ENCODE data around the gene RALGAPA2.

RALGAPA2 gene

DNA sequence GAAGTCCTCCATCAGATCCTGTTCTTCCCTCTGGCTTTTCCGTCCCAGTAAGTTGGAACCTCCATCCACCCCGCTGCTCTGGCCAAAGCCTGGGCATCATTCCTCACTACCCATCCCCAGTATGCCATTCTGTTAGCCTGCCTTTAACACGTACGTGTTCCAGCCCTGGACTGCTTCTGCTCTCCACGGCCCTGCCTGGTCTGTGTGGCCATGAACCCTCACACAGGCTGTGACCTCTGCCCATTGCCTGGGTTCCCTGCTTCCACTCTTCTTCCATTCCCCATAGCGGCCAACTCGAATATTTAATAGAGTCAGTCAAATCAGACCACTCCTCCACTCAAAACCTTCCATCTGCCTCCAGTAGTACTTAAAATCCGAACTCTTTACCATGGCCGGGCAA lies 29.4 kb downstream of the RALGAPA2 start:
- DNase-seq: no peak

DNA sequence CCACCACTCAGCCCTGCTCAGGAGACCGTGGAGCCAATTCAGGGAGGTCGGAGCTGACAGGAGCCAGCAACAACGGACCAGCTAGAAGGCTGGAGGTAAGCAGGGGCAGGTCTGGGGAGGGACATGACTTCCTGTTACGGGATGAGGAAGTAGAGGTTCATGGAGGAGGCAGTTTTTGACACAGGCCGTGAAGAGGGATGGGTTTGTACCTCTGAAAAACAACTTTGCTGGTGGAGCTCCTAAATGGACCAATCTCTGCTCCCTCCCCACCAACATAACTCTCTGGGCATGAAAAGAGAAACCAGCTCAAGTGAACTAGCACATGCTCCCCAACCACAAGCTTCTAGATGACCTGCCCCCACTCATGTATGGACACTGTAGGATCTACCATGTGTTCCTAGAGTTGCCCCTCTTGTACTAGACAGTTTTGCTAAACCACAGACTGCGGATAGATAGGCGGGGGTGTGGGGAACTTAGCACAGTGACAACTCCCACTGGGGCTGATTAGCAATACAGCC lies 31.4 kb downstream of the RALGAPA2 start:
- DNase-seq: no peak

DNA sequence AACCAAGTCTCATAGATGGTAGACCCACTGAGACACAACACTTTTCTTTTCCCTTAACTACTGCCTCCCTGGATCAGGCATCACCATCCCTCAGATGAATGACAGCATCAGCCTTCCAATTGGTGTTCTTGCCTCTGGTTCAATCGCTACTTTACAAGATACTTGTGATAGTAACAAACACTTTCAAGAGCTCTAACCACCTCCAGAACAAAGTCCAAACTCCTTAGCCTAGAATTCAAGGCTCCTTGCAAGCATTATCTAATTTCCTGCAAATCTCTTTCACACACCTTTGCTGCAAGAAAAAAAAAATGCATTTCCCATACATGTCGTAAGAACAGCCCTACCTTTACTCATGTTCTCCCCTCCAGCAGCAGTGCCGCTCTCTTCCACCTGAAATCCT lies 33.1 kb downstream of the RALGAPA2 start:
- DNase-seq: no peak

DNA sequence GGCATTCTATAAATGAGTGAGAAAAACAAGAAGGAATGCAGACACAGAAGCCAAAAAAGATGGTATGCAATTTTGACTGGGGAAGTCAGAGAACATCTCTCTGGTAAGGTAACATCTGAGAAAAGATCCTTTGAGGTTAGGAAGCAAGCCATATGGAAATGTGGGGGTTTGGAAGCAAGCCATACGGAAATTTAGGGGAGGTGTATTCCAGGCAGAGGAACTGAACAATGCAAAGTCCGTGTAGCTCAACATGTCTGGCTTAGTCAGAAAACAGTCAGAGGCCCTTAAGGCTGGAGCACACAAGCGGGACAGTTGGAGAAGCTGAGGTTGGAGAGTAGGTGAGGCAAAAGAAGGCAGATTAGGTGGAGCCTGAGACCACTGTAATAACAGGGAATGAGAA lies 35.3 kb downstream of the RALGAPA2 start:
- DNase-seq: no peak

DNA sequence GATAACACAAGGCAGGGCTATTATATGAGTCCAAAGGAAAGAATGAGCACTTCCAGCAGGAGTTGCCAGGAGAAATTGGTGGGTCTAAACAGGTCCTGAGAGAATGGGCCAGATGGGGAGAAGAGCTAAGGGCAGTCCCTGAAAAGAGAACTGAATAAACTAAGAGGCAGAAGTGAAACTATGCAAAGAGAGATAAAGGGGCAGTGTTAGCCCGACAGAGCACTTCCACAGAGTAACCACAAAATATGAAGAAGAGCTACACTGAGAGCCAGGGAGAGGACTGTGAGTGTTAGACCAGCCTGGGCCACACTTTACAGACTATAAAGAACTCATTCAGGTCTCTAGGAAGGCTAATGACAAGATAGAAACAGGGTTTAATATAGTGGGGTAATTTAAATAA lies 43.8 kb downstream of the RALGAPA2 start:
- no peak for DNase-seq

DNA sequence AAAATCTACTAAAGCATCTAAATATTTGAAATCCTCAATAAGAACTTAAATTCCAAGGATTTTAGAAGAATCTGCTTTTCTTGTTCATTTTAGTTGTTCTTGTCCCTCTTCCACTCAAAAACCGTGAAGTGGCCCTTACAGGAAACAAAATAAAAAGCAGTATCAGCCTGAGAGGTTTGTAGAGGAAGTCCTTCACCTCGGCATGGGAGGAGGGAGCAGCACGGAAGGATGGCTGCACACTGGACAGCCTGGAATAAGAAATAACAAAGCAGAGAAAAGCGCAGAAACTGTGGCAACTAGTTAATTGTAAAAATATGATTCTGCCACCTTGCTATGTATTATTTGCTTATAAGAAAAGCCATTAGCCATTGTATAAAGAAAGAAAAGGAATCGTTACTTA lies 46.1 kb downstream of the RALGAPA2 start:
- DNase-seq: no peak

DNA sequence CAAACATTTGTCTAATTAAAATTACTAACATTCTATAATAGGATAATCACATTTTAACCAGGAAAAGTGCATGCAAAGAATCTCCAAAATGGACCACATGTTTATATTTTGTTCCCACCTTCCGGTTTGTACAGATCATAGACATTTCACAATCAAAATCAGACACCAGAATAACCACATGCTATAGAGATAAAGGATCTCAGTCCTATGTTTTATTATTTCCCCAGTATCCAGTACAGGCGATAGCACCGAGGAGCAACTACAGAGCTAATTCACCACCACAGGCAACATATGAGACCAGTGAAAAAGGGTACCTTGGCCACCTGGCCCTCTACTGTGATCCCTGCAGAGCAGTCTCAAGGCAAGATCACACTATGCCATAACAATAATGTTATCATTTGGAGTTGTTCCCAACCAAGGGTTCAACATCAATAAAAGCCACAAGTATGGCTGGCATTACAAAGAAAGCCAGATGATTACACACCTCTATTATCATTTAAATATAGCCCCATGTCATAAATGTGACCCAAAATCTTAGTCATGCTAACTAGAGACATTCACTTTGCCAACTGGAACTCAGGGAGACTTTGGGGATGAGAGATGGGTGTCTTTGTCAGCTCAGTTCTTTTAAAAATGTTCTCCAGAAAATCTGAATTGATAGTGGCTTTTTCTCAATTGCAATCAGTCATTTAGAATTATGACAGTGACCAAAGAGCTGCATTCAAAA lies 46.7 kb downstream of the RALGAPA2 start:
- no peak for DNase-seq

DNA sequence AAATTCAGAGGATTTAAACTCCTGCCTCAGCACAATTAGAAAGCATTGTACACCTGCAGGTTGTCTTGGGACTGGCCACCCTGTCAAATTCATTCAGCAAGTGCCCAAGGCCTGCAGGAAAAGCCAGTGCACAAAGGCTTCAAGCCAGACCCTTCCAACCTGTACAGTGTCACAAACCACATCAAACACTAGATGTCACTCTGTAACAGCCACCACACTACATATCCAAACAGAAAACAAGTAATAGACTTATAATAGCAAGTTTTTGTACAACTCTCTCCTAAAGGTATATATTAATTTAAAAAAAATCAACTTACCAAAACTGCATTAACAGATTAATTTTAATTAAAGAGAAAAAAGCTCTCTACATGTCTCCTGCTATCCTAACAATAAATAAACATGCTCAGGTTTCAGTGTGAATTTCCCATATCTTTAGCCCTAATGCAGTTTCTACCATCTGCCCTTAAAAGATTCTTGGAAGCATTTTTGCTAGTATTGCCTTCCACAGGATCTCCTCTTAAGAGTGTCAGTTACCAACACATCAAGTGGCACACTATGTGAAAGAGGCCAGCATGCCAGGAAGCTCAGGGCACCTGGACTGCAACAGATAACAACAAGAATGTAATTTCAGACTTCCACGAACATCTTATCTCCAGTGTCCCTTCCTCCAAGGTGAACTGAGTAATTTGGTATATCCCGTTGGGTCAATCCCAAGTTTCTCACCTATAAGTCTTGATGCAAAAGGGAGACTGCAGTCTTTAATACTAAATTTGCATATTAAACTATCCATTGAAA lies 47.5 kb downstream of the RALGAPA2 start:
- peak in 2 of 6 experiments; percentile 5 to 6 for DNase-seq

DNA sequence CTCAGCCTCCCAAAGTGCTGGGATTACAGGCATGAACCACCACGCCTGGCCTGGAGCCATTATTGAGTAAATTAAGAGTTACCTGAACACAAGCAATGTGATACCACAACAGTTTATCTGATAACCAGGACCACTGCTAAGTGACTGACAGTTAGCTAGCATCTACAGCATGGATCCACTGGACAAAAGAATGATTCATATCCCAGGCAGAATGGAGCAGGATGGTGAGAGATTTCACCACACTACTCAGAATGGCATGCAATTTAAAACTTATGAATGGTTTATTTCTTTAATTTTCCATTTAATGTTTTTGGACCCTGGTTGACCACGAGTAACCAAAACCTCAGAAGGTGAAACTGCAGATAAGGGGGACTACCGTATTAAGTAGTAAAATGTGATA lies 48.6 kb downstream of the RALGAPA2 start:
- no peak for DNase-seq

DNA sequence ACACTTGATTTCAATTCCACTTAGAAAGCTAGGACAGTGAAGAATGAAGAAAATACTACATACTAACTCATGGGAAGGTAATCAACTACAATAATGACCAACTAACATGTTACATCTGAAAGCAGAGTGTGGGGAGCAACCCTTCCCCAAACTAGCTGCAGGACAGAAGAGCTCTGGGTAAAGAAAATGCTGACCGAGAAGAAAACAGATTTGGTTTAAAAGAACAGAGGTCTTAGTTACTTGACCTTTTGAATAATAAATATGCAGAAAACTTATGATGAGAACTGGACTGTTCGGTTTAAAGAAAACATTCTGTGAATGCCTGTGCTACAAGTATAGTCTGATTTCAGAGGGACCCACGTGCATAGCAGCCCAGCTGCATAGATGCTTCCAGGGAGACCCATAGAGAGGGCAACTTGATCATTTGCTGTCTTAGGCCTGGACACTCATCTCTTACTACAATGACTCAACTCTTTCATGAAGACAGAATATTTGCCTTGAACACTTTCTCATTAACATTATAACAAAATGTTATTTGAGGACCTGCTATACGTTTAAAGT lies 53.5 kb downstream of the RALGAPA2 start:
- DNase-seq: no peak

DNA sequence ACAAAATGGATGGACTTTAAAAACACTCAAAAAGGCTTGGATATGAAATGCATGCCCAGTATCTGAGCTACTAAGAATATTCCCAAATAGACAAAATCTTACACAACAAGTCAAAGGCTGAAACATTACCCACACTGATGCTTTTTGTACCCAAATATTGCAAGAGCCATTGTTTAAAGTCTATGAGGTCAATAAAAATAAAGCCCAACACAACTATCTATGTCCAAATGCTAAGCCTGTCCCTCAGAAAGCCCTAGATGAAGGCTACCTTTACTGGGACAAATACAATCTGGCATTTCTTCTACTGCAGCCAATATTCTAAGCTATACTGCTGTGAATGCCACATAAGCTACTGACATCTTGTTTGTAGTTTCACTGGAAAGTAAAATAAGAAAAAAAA lies 54.3 kb downstream of the RALGAPA2 start:
- DNase-seq: no peak

DNA sequence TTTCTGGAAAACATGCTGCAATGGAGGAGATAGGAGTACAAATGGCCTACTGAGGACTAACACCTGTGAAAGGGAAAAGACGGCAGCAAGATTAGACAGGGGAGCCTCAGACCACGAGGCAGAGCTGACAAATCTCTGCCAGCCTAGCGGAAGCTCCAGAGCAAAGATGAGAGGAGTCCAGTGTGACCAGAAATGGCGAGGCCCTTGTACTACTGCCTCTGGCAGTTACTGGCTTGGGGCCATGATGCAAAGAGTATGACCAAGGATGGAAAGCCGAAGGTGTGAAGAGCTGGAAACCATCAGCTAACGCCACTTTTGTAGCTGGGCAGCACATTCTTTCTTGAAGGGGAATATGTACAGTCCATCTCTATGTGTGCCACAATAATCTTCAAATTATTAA lies 55.4 kb downstream of the RALGAPA2 start:
- no peak for DNase-seq

DNA sequence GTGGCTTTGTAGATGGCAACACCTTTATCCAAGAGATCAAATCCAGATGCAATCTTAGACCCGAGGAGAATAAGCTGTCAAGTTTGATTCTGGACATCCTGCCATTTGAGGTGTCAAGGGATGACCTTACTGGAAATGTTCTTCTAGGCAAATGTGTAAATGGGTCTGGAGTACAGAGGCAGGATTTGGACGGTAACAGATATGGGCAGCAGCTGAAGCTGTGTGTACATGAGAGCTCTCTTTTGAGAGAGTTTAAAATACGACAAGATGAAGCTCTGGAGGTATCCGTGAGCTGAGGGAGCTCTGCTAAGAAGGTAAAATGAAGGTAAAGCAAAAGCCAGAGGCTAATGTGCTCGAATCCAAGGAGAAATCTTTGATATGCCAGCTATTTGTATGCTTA lies 56.6 kb downstream of the RALGAPA2 start:
- DNase-seq: no peak

DNA sequence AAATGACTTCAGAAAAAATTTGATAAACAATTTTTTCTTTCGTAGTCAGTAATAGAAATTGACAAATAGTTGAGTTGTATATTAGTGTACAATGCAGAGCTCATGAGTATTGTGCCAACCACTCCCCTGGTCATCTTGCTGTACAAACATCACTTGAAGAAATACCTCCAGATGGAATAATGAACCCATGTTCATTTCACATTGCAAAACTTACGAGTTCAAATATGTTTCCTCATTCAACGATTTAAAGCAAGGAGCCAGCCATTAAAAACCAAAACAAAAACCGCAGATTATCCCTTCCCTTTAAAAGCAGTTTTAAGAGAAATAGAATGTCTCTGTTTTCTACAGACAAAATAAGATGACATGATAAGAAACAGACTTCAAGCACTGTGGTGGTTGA lies 62.5 kb downstream of the RALGAPA2 start:
- DNase-seq: no peak

DNA sequence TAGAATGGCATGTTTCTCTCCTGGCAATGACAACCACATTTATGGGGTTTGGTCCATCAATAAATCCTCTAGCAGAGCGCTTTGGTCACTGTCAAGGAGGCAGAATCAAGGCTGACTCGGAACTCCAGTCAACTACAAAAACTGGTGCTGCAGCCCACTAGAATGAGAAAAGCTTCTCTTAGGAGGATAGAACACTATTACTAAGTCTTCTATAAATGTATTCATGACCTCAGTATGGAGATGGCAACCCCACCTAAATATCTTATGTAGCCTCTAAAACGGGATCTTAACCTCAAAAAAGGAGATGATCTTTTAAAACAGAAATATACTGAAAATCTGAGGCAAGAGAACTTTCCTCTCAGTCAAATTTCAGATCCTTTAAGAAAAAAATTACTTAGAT lies 68.5 kb downstream of the RALGAPA2 start:
- DNase-seq: no peak

DNA sequence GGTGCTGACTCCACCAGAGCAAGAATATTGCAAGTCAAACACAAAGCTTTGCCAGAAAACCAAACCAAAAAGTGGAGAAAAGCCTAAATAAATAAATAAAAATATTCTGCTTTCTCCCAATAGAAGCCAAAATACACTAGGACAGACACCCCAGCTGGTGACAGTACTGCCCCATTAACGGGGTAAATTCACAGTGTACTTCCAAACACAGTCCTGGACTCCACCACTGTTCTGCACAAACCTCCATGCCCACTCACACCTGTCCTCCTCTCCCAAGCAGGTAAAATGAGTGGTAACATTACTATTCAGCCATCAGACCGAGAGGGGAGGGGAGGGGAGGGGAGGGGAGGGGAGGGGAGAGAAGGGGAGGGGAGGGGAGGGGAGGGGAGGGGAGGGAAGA lies 70.7 kb downstream of the RALGAPA2 start:
- DNase-seq: no peak

DNA sequence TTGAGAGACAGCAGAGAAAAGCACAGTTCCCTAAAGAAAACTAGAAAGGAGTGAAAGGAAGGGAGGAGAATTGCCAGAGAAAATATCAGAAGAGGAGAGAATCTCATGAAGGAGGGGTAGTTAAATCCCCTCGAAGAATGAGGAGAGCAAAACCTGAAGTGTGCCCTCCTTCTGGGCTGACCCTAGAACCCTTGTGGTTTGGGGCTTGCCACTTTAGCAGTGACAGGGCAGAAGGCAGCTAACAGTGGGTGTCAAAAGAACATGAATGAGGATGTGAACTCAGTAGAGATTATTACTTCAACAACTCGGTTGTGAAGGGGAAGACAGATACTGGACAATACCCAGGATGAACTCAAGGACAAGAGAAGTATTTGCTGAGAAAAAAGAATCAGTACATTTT lies 73.6 kb downstream of the RALGAPA2 start:
- DNase-seq: no peak

DNA sequence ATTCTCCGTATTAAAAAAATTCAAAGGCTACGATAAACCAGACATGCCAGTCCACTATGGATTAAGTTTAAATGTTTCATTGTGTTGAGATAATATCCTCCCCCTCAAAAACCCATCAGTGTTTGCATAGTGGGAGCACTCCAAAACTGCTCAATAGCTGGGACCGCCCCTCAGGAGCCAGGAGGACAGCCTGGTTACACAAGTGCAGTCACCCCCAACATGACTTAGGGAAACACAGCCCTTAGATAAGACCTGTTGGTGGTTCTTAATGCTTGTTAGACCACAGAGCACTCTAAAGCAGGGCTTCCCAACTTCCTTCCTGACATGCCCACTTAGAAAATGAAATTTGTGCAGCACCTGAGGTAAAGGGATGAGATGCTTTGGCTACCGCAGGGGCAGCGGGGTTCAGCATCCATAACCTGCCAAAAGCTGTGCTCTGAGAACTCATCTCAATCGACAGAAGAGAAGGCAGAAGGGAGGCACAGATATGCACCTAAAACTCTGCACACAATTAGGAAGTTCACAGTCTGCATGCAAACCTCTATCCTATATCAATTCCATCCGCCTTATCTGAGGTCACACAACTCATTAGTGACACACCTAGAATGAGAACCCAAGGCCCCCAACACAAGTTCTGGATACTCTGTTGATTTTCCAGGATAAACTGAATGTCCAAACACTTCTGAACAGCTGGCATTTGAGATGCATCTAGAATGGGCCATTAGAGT lies 74.3 kb downstream of the RALGAPA2 start:
- DNase-seq: no peak

DNA sequence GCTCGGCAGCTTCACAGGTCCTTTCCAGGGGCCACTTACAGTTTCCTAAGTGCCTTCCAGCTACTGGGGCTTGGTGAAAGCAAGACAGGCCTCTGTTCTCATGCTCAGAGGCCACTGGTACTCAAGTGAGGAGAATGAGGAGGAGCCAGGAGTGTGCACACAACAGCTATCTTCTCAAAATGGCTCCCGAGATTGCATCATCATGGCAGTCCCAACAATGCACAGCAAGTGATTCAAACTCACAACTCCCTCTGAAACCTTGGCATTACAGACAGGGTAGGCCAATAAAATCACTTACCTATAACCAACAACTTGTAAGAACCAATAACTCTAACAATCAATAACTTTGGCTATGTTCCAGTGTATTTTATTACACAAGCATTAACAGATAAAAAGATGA lies 77.4 kb downstream of the RALGAPA2 start:
- DNase-seq: no peak

DNA sequence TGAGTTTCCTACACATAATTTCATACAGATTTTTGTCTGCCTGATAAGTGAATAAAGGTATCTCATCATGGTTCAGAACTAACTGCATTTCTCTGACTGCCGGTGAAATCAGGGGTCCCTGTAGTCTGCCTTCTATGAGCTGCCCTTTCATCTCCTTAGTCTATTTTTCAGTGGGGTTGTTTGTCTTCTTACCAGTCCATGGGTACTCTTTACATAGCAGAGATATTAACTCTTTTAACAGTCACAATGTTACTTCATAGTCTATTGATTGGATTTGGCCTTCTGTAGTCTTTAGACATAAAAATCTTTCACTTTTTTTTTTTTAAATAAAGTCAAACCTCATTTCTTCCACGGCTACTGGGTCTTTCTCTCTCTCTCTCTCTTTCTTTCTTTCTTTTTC lies 79.8 kb downstream of the RALGAPA2 start:
- DNase-seq: no peak

DNA sequence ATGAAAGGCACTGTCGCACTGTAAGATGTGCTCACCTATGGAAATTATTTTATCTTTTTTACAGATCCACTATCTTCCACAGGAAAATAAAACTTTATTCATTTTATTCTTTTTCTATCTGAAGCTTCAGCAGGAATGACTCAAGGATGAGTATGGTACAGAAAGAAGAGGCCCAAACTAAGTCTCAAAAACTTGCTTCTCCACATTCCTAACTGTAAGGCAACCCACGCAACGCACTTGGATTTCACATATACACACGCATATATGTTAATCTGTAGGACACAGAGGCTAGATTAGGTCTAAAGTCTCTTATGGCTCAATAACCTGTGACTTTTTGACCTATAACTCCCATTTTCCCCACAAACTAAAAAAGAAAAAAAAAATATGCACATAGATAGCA lies 81.9 kb downstream of the RALGAPA2 start:
- no peak for DNase-seq

DNA sequence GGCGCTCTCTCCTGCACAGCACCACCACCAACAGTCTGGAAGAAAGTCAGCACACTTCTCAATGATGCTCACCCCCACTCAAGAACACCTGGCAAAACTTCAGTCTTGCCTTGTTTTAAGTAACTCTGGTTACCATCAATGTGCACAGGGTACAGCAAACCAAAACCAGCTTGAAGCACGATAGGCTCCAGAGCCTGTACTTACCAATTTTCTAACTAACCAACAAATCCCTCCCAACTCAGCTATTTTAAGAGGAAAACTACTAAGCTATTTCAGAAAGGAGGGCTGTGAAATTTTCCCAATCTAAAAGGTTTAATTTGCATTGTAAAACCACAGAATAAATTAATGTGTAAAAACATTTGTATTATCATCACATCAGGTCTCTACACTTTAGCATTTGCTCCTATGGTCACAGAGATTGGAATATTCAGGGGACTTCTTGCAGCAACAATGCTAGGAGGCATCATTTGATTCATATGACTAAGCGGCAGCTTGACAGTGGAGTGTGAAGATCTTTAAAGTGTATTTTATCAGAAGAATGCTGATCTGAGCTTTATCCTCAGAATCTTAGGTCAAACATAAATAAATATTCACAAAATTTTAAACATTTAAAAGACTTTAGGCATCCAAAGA lies 82.8 kb downstream of the RALGAPA2 start:
- no peak for DNase-seq

DNA sequence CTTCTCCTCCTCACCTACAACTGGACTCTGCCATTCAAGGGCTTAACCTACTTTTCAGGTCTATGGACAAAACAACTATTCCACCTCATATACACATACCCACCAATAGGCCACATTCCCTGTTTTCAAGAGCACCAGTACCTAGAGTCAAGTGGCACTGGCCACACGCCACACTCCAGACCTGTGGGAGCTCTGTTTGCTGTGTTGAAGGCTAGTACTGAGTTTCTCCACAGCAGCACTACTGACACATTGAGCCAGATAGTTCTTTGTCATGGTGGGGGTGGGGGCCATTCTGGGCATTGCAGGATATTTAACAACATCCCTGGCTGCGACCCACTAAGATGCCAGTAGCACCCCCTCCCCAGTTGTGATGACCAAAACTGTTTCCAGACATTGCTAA lies 84.1 kb downstream of the RALGAPA2 start:
- DNase-seq: no peak

Measured in stimulated activated naive CD4-positive, alpha-beta T cell (primary cell).